Brain microvascular endothelial cell (primary cell): ENCODE results near the gene NUP153.

Source experiments
- DNase-seq: peaks from one replicate; pipeline ENCODE4 v3.0.0-alpha.2; 2020
- H3K27ac ChIP-seq: fragments of 250-450 bp; sonication (Bioruptor Pico); 2 replicates; pipeline ENCODE4 v1.5.1; 2020; ENCODE audit warnings: mild to moderate bottlenecking, moderate library complexity
- H3K27me3 ChIP-seq: fragments of 250-450 bp; sonication (Bioruptor Pico); replicated peaks from 2 replicates; pipeline ENCODE4 v1.5.1; 2020; ENCODE audit warnings: mild to moderate bottlenecking
- H3K36me3 ChIP-seq: fragments of 250-450 bp; sonication (Bioruptor Pico); replicated peaks from 2 replicates; pipeline ENCODE4 v1.5.1; 2020; ENCODE audit warnings: mild to moderate bottlenecking
- H3K4me3 ChIP-seq: 2 replicates; pipeline ENCODE4 v1.5.1; 2011; ENCODE audit warnings: low read depth, mild to moderate bottlenecking, control low read depth, low read length, moderate library complexity
- in situ Hi-C: cut with HindIII; loops from 2 replicates; pipeline ENCODE4 v1.10.0; 2017; ENCODE audit warnings: low sequenced_read_pairs, low pct_ligation_motif_present
- TF ChIP-seq, protein P1 (sequence below): IDR thresholded peaks from 2 replicates; pipeline ENCODE4 v1.5.1; 2011; ENCODE audit warnings: low read depth, mild to moderate bottlenecking, moderate library complexity, low read length, control low read depth, inconsistent platforms; ENCODE audit errors: missing control alignments

The NUP153 gene

DNA sequence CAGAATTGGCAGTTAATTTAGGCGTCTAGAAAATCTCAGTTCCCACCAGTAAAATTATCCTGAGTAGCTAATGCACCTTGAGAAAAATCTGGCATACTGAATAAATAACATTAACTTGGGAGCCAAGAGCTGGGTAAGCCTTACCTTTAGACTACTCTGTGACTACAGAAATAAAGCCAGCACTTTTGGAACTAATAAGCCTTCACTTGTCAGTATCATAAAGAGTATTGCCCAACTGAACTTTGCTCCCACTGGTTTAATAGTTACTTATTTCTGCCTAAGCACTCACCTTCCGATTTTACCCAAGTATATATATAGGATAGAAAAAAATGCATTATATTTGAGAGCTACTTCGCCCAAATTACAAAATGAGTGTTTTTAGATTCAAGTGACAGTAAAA, 95.9 kb downstream of the NUP153 start:
- TF ChIP-seq, protein P1, sequence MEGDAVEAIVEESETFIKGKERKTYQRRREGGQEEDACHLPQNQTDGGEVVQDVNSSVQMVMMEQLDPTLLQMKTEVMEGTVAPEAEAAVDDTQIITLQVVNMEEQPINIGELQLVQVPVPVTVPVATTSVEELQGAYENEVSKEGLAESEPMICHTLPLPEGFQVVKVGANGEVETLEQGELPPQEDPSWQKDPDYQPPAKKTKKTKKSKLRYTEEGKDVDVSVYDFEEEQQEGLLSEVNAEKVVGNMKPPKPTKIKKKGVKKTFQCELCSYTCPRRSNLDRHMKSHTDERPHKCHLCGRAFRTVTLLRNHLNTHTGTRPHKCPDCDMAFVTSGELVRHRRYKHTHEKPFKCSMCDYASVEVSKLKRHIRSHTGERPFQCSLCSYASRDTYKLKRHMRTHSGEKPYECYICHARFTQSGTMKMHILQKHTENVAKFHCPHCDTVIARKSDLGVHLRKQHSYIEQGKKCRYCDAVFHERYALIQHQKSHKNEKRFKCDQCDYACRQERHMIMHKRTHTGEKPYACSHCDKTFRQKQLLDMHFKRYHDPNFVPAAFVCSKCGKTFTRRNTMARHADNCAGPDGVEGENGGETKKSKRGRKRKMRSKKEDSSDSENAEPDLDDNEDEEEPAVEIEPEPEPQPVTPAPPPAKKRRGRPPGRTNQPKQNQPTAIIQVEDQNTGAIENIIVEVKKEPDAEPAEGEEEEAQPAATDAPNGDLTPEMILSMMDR = no peak
- in situ Hi-C loops = no loop called here
- peaks cover 6% of the 10 kb centered on the region for H3K36me3 ChIP-seq
- H3K27me3 ChIP-seq = no peaks in the 10 kb centered on the region
- no peak overlapping the region for H3K4me3 ChIP-seq
- no peak overlapping the region for H3K27ac ChIP-seq
- DNase-seq = no peak

DNA sequence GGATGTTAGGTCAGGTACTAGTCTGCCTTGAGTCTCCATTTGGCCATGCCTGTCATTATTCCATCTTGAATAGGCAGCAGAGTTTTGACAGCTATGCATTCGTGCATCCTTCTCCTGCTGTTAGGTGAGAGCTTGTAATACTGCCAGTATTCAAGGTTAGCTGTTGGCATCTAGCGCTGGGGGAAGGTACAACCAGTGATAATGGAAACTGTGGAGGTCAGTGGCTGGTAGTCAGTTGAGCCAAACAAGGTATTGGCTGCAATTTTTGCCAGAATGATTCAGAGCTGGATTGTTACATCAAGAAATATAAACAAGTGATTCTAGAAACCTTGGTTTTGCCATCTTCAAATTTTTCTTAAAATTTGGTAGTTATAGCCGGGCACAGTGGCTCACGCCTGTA, 100.1 kb downstream of the NUP153 start:
- in situ Hi-C loops = no loop called here
- Histone ChIP-seq H3K27me3 (no peaks in the 10 kb centered on the region), H3K4me3 (no peak overlapping the region), H3K27ac (no peak overlapping the region), H3K36me3 (peaks cover 2% of the 10 kb centered on the region)
- no peak for DNase-seq
- TF ChIP-seq, protein P1 = no peak

GRCh38 chr6:17602888-17603287, 103.8 kb downstream of the NUP153 start:
- in situ Hi-C loops = no loop called here
- peaks cover 2% of the 10 kb centered on the region for H3K36me3 ChIP-seq

GRCh38 chr6:17601386-17601703, 105.4 kb downstream of the NUP153 start:
- no peak for DNase-seq
- H3K4me3 ChIP-seq = peak overlapping the region; percentile 76
- no peaks in the 10 kb centered on the region for H3K27me3 ChIP-seq
- H3K36me3 ChIP-seq = no peaks in the 10 kb centered on the region
- no peak overlapping the region for H3K27ac ChIP-seq
- TF ChIP-seq, protein P1 = no peak
- in situ Hi-C loops = no loop called here

More at GRCh38 chr6:17602888-17603287, 103.8 kb downstream of the NUP153 start:
- Histone ChIP-seq H3K27ac (no peak overlapping the region), H3K27me3 (no peaks in the 10 kb centered on the region), H3K4me3 (no peak overlapping the region)
- no peak for DNase-seq
- TF ChIP-seq, protein P1 = no peak

DNA sequence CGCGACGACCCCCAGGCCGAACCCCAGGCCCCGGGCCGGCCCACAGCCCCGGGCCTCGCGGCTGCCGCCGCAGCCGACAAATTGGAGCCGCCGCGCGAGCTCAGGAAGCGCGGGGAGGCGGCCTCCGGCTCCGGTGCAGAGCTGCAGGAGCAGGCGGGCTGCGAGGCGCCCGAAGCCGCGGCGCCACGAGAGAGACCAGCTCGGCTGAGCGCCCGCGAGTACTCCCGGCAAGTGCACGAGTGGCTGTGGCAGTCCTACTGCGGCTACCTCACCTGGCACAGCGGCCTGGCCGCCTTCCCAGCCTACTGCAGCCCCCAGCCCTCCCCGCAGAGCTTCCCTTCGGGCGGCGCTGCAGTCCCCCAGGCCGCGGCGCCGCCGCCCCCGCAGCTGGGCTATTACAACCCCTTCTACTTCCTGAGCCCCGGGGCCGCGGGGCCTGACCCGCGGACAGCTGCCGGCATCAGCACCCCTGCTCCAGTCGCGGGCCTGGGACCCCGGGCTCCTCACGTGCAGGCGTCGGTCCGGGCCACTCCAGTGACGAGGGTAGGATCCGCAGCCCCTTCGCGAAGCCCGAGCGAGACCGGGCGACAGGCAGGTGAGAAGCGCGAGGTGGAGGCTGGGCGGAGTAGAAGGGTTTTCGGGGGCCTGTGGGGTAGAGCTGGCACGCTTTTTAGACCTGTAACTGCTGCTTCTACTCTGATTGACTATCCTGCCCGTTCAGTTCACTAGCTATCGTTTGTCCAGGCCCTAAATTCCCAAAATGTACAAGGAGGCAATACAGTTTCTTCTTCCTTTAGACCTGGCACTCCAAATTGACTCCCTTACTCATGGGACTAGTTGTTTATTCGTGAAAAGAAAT, 106.0 kb downstream of the NUP153 start:
- H3K4me3 ChIP-seq = peak overlapping the region; percentile 76
- in situ Hi-C loops = no loop called here
- DNase-seq = peak; percentile 6
- TF ChIP-seq, protein P1 = no peak
- no peaks in the 10 kb centered on the region for H3K36me3 ChIP-seq
- peak overlapping the region; percentile 35 for H3K27ac ChIP-seq
- no peaks in the 10 kb centered on the region for H3K27me3 ChIP-seq

DNA sequence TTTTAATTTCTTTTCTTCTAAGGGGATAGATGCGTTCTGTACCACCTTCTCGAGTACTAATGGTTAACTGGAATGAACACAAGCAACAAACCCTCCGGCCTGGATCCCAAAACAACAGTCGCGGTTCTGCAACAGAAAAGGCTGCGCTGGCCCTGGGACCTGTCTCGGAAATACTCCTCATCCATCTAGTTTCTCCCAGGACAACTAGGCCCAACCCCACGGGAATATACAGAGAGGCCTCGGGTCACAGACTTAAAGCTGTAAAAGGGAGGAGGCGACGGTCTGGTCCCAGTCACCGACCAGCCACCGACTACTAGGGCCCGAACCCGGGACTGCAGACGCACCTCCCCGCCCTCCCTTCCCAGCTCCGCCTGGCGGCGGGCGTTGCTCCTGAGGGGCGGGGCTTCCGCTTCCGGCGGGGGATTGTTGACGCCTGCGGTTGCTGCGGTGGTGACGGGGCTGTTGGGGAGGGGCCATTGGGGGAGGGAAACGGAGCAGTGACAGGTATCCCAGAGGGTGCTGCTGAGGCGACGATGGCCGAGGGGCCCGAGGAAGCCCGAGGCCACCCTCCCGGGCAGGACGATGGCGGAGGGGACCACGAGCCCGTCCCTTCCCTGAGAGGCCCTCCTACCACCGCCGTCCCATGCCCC, 106.7 kb downstream of the NUP153 start, which contains the start of gene FAM8A1:
FAM8A1 (plus strand) TSS at position 426 of the 650 bp plus-strand sequence; CDS start at position 534, 108 bp downstream.
- peak; percentile 77 for DNase-seq
- H3K4me3 ChIP-seq = peak within 1 kb of the TSS; percentile 76
- TF ChIP-seq, protein P1 = peak; percentile 74
- H3K27ac ChIP-seq = peak within 1 kb of the TSS; percentile 35
- in situ Hi-C loops = no loop called here
- H3K27me3 ChIP-seq = no peaks in the 10 kb centered on the region
- H3K36me3 ChIP-seq = no peaks in the 10 kb centered on the region
